ENCODE data around the gene HS3ST6. TPM values are rescaled to one million over a fixed set of nuclear protein-coding genes. Genes with fewer than 3 reads are reported as not detected.
"Not testable (repeated sequence)": the region's sequence is repeated elsewhere in the genome, so short reads cannot be mapped to it uniquely, and the experiment has no call there.

Gene HS3ST6
- total RNA-seq, 1 experiment from 2014 or later = not detected

DNA sequence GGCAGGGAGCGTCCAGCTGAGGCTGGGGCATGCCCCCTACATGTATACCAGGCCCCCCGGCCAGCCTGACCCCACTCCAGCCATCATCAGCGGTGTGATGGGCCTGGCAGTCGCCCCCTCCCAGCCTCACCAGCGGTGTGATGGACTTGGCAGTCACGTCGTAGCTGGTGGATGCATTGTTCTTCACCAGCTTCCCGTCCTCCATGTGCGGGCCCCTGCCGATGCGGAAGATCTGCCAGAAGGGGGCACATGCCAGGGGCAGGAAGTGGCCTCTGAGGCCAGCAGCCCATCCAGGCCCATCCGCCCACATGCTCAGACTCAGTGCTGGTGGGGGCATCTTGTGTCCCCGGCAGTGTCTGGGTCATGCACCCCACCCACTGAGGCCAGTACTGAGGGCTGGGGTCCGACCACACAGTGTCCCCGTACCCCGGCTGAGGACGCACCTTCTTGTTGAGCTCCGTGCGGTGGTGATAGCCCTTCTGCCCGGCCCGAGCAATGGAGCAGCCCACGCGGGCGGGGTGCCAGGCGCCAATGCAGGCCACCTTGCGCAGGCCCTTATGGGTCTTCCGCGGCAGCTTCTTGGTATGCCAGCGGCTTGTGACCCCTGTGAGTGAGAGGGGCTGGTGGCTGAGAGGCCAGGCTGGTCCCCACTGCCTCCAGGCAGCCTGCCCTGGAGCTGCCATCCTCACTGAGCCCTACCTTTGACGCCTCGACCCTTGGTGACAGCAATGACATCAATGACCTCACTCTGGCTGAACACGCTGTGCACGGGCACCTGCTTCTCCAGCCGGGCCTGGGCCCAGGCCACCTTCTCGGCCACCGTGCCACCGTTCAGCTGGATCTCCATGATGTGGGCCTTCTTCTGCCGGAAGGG lies 28.5 kb upstream of the HS3ST6 start:
- no peak for DNase-seq (ENCODE audit: low read depth)

- DNase-seq (ENCODE audit: low read depth) = no peak
Measured at GRCh38 chr16:1945559-1946391, 27.6 kb upstream of the HS3ST6 start.

DNA sequence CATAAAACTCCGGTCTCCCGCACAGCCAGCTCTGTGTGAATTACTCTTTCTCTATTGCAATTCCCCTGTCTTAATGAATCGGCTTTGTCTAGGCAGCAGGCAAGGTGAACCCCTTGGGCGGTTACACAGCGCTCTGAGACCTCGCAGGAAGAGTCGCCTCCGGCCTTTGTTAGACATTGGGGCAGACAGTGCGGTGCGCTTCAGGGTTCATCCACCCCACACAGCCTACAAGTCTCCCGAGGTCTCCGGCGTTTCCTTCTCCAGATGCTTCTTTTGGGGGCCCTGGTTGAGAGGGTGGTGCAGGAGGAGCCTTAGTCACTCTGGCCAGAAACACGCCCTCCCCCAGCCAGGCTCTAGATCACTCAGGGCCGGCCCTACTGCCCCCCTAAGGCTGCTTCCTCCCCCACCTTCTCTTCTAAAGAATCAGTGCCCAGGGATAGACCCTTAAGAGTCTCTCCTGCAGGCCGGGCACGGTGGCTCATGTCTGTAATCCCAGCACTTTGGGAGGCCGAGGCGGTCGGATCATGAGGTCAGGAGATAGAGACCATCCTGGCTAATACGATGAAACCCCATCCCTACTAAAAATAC lies 26.5 kb upstream of the HS3ST6 start:
- DNase-seq (ENCODE audit: low read depth) = no peak

- peak; percentile 96 for DNase-seq (ENCODE audit: low read depth)
Measured at GRCh38 chr16:1942810-1943726, 24.9 kb upstream of the HS3ST6 start, which contains the start of gene MSRB1. Gene MSRB1, minus strand, starts transcription at chr16:1943199. Its CDS starts 43 bp downstream, at chr16:1943156.

DNA sequence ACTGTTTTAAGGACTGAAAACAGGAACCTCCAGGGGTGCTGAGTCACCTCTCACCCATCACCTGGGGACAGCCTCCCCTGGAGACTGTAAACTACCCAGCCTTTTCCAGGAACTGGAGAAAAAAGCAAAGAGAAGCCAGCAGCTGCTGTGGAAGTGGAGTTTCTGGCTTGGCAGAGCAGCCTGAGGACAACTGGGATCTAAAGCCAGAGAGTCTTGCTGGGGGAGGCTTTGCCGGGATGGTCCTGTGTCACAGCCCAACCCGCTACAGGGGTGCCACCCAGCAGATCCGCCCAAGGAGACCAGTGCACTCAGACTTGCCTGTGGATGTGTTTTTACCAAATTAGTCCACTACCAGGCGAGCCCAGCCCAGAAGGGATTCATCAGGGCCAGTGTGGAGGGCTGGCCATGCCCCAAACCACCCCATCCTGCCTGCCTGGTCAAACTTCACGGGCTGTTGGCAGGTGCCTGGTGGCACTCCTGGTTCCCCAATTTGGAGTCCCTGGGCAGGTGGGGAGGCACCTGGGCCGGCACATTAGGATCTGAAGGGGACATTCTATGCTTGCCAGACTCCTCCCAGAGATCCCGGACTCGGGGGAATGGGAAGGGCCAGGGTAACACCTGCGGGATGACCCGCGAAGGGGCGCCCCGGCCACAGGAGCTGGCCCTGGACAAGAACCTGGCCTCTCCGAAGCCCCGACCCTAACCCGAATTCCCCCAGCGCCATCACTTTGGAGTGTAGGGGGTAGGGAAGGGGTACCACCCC lies 24.0 kb upstream of the HS3ST6 start:
- DNase-seq (ENCODE audit: low read depth) = no peak

GRCh38 chr16:1941162-1942046 lies 23.2 kb upstream of the HS3ST6 start:
- DNase-seq (ENCODE audit: low read depth) = no peak

- no peak for DNase-seq (ENCODE audit: low read depth)
Measured at GRCh38 chr16:1940273-1941161, 22.3 kb upstream of the HS3ST6 start.

DNA sequence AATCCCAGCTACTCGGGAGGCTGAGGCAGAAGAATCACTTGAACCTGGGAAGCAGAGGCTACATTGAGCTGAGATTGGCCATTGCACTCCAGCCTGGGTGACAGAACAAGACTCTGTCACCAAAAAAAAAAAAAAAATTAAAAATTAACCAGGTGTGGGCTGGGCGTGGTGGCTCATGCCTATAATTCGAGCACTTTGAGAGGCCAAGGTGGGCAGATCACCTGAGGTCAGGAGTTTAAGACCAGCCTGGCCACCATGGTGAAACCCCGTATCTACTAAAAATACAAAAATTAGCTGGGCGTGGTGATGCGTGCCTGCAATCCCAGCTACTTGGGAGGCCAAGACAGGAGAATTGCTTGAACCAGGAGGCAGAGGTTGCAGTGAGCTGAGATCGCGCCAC lies 21.6 kb upstream of the HS3ST6 start:
- DNase-seq (ENCODE audit: low read depth) = not testable (repeated sequence)

GRCh38 chr16:1938910-1939309 lies 20.7 kb upstream of the HS3ST6 start:
- no peak for DNase-seq (ENCODE audit: low read depth)

DNA sequence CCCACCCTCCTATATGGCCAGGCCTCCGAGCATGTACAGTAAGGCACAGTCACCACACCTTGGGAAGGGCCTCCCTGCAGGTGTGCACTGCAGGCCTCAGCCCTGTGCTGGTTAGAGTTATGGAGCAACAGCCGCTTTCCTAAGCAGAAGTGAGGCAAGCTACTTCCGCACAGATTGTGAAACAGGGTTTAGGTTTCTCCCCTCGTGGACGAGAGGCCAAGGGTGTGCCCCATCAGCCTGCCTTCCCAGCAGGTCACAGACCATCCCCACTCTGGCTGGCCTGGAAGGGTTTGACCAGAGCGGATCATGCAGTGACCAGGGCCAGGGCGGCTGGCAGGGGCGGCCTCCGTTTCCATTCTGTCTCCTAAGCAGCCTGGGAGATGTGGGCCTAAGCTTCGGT lies 20.1 kb upstream of the HS3ST6 start:
- no peak for DNase-seq (ENCODE audit: low read depth)

- DNase-seq (ENCODE audit: low read depth) = no peak
Measured at GRCh38 chr16:1936945-1937479, 18.8 kb upstream of the HS3ST6 start.

GRCh38 chr16:1933097-1933661 lies 15.0 kb upstream of the HS3ST6 start:
- no peak for DNase-seq (ENCODE audit: low read depth)

DNA sequence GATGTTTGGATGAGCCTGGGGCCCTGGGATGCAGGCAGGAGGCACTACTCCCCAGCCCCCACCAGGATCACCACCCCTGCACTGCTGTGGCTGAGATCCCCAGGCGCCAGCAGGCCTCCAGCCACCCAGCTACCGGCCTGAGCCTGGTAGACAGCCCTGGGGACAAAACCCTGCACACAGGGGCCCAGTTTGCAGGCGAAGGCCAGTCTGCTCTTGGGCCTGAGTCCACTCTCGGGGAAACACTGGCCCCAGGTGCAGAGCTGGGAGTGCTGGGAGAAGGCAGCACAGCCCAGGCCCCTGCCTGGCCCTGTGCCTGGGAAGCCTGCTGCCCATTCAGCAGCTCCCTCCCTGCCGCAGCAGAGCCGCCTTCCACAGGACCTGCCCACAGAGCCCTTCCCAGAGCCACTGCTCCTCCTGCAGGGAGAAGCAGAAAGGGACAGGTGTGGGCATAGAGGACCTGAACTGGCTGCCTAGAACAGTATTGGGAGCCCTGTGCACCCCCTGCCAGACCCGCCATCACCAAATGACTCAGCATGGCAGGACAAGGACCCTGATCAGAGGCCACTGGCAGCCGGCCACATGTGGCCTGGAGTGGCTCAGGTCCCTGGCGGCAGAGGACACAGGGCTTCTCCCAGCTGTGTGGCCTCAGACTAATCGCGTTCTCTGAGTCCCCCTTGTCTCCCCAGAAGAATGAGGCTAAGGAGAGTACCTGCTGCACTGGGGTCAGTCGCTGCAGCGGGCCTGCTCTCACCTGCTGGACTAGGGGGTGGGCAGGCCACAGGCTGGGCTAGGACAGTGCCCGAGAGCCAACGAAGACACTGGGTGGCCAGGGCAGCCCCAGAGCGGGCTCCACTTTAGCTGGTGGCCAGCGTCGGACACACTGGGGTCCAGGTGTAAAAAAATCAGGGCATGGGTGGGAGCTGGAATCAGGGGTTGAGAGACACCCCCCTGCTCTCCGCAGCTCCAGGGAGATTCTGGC lies 14.1 kb upstream of the HS3ST6 start:
- DNase-seq (ENCODE audit: low read depth) = no peak

- DNase-seq (ENCODE audit: low read depth) = no peak
Measured at GRCh38 chr16:1930338-1930720, 12.1 kb upstream of the HS3ST6 start.

DNA sequence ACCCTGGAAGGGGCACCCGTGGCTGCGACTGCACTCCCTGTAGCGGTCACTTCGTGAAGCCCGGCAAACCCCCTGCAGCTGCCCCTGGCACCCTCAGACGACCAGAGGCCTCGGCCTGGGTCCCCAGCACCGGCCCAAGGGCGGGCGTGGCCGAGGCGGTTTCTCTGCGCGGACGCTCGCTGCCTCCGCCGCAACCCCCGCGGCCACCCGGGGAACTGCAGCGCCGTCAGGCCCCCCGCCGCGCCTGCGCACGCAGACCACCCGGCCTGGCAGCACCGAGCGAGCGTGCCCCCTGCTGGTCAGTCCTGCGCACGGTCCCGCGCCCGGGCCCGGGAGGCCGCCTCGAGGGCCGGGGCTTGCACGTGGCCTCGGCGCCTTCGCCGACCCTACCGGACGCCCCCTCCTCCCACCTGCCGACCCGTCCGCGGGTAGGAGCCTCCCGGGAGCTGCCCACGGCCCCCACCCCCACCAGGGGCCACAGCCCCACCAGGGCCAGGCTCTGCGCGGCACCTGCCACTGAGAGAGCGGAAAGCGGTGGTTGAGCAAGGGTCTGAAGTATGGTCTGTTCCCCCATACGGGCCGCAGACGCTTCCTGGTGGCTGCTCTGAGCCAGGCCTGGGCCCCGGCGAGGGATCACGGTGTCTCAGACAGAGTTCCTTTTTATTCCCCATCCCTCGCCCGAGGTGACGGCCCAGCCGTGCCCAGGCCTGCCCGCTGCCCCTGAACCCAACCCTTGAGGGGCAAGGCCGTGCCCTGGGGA lies 11.5 kb upstream of the HS3ST6 start:
- peak; percentile 68 for DNase-seq (ENCODE audit: low read depth)

DNA sequence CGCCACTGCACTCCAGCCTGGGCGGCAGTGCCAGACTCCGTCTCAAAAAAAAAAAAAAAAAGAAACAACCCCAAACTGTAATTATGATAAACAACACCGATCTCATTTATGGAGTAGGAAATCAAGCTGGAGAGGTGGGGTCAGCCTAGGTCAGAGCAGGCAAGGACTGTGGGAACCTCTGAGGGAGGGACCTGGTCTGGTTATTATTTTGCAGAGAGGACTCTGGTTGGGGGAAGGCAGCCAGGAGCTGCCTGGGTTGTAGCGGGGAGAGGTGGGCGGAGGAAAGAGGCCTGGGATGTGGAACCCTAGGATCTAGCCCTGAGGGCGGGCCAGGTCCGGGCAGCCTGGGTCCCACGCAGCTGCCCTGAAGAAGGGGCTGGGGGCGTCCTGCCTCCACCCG lies 10.9 kb upstream of the HS3ST6 start:
- peak; percentile 28 for DNase-seq (ENCODE audit: low read depth)
